HepG2 (cell line): ENCODE results near the gene UVSSA. TPM values are rescaled to one million over a fixed set of nuclear protein-coding genes. Genes with fewer than 3 reads are reported as not detected.

Source experiments
- ATAC-seq: fragments of 200-7000 bp; cut with Tn5 transposase; 3 replicates; pipeline ENCODE4 v1.9.1; 2020; ENCODE audit warnings: mild to moderate bottlenecking, moderate library complexity
- BruUV-seq: library from RNA; stranded (reverse); fragments of 400-500 nt; replicated peaks from 2 replicates; lab custom pipeline; 2021; lab: Mats Ljungman, UMichigan
- CTCF ChIA-PET: fragments of 300-600 bp; formaldehyde crosslinking; extraction: SDS; loops from one replicate; lab custom pipeline; 2021; ENCODE audit warnings: low total read pairs, inconsistent platforms, low intra/inter-chr PET ratio; lab: Yijun Ruan, JAX
- POLR2A ChIA-PET: fragments of 350-600 bp; sonication (Branson Sonifier 250); formaldehyde crosslinking; loops from one replicate; lab custom pipeline; 2020; ENCODE audit warnings: antibody characterized with exemption, inconsistent platforms; lab: Yijun Ruan, JAX
- DNase-seq: peaks from one replicate; pipeline ENCODE4 v3.0.0-alpha.2; 2015; ENCODE audit warnings: low spot score
- FAIRE-seq: peaks from 3 replicates; lab custom pipeline; 2011; peaks lifted over from hg19 to GRCh38; lab: Jason Lieb, UNC
- H2AFZ ChIP-seq: one replicate; pipeline ENCODE4 v1.6.1; 2011; ENCODE audit warnings: low read length, inconsistent platforms
- H3K27ac ChIP-seq: fragments of 300-600 bp; 3 replicates; pipeline ENCODE4 v1.8.0; 2011; ENCODE audit warnings: mixed run types, mild to moderate bottlenecking, mixed read lengths, low read length, inconsistent platforms; ENCODE audit not compliant: insufficient read depth; ENCODE audit errors: extremely low read length
- H3K27me3 ChIP-seq, 2 experiments: fragments of 200-600 bp in 1 of 2; 2 replicates in 1 of 2; 3 replicates in 1 of 2; pipeline versions ENCODE4 v1.6.0 to v1.8.0; 2011; ENCODE audit warnings: low read length in 2 of 2, mild to moderate bottlenecking in 2 of 2, moderate library complexity in 2 of 2, inconsistent platforms in 1 of 2; ENCODE audit not compliant: insufficient read depth in 2 of 2, control insufficient read depth in 1 of 2
- H3K36me3 ChIP-seq, 2 experiments: fragments of 200-600 bp in 1 of 2; replicated peaks in 1 of 2; 2 replicates in 1 of 2; 3 replicates in 1 of 2; pipeline versions ENCODE4 v1.5.1 to v1.8.0; 2011; ENCODE audit warnings: low read length in 2 of 2, inconsistent platforms in 1 of 2; ENCODE audit not compliant: insufficient read depth in 2 of 2, control insufficient read depth in 1 of 2
- H3K4me1 ChIP-seq: 2 replicates; pipeline ENCODE4 v1.5.1; 2012; ENCODE audit warnings: low read length, inconsistent platforms; ENCODE audit not compliant: insufficient read depth
- H3K4me2 ChIP-seq: 2 replicates; pipeline ENCODE4 v1.6.0; 2011; ENCODE audit warnings: low read depth, low read length, inconsistent platforms
- H3K4me3 ChIP-seq, 3 experiments: fragments of 200-600 bp in 1 of 3; sonication (generic), shearing (Covaris generic) in 1 of 3; replicated peaks in 1 of 3; 2 replicates each; pipeline ENCODE4 v1.5.1; 2011 to 2016; ENCODE audit warnings: low read length in 3 of 3, inconsistent platforms in 2 of 3, low read depth in 2 of 3, mild to moderate bottlenecking in 2 of 3, control low read depth in 1 of 3, mixed read lengths in 1 of 3; ENCODE audit not compliant: insufficient read depth in 1 of 3
- H3K79me2 ChIP-seq: one replicate; pipeline ENCODE4 v1.6.1; 2011; ENCODE audit warnings: low read length, inconsistent platforms; ENCODE audit not compliant: insufficient read depth
- H3K9ac ChIP-seq: 2 replicates; pipeline ENCODE4 v1.6.0; 2011; ENCODE audit warnings: mild to moderate bottlenecking, low read depth, low read length, inconsistent platforms; ENCODE audit not compliant: insufficient read depth
- H3K9me3 ChIP-seq: 2 replicates; pipeline ENCODE4 v1.5.1; 2012; ENCODE audit warnings: mild to moderate bottlenecking, low read length
- H4K20me1 ChIP-seq: 2 replicates; pipeline ENCODE4 v1.6.0; 2011; ENCODE audit warnings: inconsistent platforms, mild to moderate bottlenecking, low read length, moderate library complexity; ENCODE audit not compliant: insufficient read depth
- AHR ChIP-seq: IDR thresholded peaks from 2 replicates; pipeline ENCODE4 v1.6.1; 2018; ENCODE audit warnings: missing genetic modification reagents, missing compliant biosample characterization
- BCL6 ChIP-seq: IDR thresholded peaks from 2 replicates; pipeline ENCODE4 v1.6.1; 2016; ENCODE audit warnings: missing genetic modification reagents, missing compliant biosample characterization
- GTF3A ChIP-seq: sonication (generic); formaldehyde crosslinking; conservative IDR thresholded peaks from 2 replicates; pipeline ENCODE4 v1.4.0; 2020; ENCODE audit warnings: mild to moderate bottlenecking, missing genetic modification reagents
- IRF2 ChIP-seq: IDR thresholded peaks from 2 replicates; pipeline ENCODE4 v1.6.1; 2018; ENCODE audit warnings: missing genetic modification reagents, missing compliant biosample characterization
- LCORL ChIP-seq, 2 experiments: fragments of 450-650 bp in 1 of 2; sonication (generic) in 1 of 2; formaldehyde crosslinking in 1 of 2; IDR thresholded peaks; 2 replicates each; pipeline versions ENCODE4 v1.5.0 to v1.6.1; 2017 to 2020; ENCODE audit warnings: antibody characterized with exemption in 1 of 2, missing genetic modification reagents in 1 of 2
- NONO ChIP-seq, 2 experiments: fragments of 450-650 bp in 1 of 2; sonication (generic) in 1 of 2; formaldehyde crosslinking in 1 of 2; IDR thresholded peaks in 1 of 2; conservative IDR thresholded peaks in 1 of 2; 2 replicates each; pipeline versions ENCODE4 v1.6.1 to v1.8.0; 2017 to 2022; ENCODE audit warnings: mild to moderate bottlenecking in 1 of 2, missing genetic modification reagents in 1 of 2, moderate library complexity in 1 of 2
- PATZ1 ChIP-seq: sonication (generic); formaldehyde crosslinking; IDR thresholded peaks from 2 replicates; pipeline ENCODE4 v1.4.0; 2020; ENCODE audit warnings: missing genetic modification reagents
- SYNCRIP ChIP-seq: fragments of 200-400 bp; formaldehyde crosslinking; IDR thresholded peaks from 2 replicates; pipeline ENCODE4 v1.6.1; 2018; ENCODE audit warnings: mild to moderate bottlenecking, low read depth, low read length; ENCODE audit not compliant: insufficient read depth
- ZNF251 ChIP-seq: sonication (generic); formaldehyde crosslinking; IDR thresholded peaks from 2 replicates; pipeline ENCODE4 v1.9.0; 2021; ENCODE audit warnings: mild to moderate bottlenecking, missing genetic modification reagents
- ZNF280D ChIP-seq: sonication (generic); formaldehyde crosslinking; IDR thresholded peaks from 2 replicates; pipeline ENCODE4 v1.5.1; 2020; ENCODE audit warnings: mild to moderate bottlenecking, missing genetic modification reagents
- ZSCAN9 ChIP-seq: IDR thresholded peaks from 2 replicates; pipeline ENCODE4 v1.6.1; 2016; ENCODE audit warnings: borderline replicate concordance
- WGBS: methylation state at CpG from one replicate; pipeline ENCODE4 v1.1.6; 2017; ENCODE audit warnings: low lambda C conversion rate; 5-methylcytosine and 5-hydroxymethylcytosine counted together
- in situ Hi-C: cut with HindIII; loops from 2 replicates; pipeline ENCODE4 v1.10.0; 2017; ENCODE audit warnings: low pct_unique_long_range_greater_than_20kb; ENCODE audit not compliant: extremely low pct_ligation_motif_present
- intact Hi-C: fragments of 100-400 bp; cut with micrococcal nuclease; formaldehyde crosslinking; loops from one replicate; pipeline ENCODE4 v1.10.0; 2022; ENCODE audit not compliant: unreplicated experiment
- polyA plus RNA-seq, 8 experiments: library from polyadenylated mRNA; depleted of rRNA in 3 of 8; stranded (reverse) in 7 of 8; unstranded in 1 of 8; fragments of >200 nt; fragmentation: Illumina TruSeq in 4 of 8; extraction: Trizol in 4 of 8; gene quantifications; 2 replicates each; pipeline versions ENCODE4 v1.2.1 to v1.2.3, GENCODE V29; 2011 to 2016; ENCODE audit warnings: low read depth in 4 of 8, missing spikeins in 1 of 8, mixed read lengths in 1 of 8; ENCODE audit not compliant: insufficient read depth in 1 of 8
- total RNA-seq, 5 experiments: library from RNA; depleted of rRNA; stranded (reverse); fragments of >200 nt; fragmentation: Illumina TruSeq; extraction: Trizol; gene quantifications; 2 replicates each; pipeline ENCODE4 v1.2.3, GENCODE V29; 2016; ENCODE audit warnings: low read depth in 1 of 5
- TF ChIP-seq, protein P1 (sequence below): sonication (generic); formaldehyde crosslinking; conservative IDR thresholded peaks from 2 replicates; pipeline ENCODE4 v1.5.0; 2020; ENCODE audit warnings: missing genetic modification reagents
- TF ChIP-seq, protein P2 (sequence below): sonication (generic); formaldehyde crosslinking; IDR thresholded peaks from 2 replicates; pipeline ENCODE4 v1.5.1; 2020; ENCODE audit warnings: missing genetic modification reagents, mild to moderate bottlenecking, borderline replicate concordance

Gene UVSSA
- total and polyA plus RNA-seq, 2 of the 13 experiments (the other 11 are each of a cell fraction or from before 2014, with no cell fraction given): 4.6 to 8.4 TPM

DNA sequence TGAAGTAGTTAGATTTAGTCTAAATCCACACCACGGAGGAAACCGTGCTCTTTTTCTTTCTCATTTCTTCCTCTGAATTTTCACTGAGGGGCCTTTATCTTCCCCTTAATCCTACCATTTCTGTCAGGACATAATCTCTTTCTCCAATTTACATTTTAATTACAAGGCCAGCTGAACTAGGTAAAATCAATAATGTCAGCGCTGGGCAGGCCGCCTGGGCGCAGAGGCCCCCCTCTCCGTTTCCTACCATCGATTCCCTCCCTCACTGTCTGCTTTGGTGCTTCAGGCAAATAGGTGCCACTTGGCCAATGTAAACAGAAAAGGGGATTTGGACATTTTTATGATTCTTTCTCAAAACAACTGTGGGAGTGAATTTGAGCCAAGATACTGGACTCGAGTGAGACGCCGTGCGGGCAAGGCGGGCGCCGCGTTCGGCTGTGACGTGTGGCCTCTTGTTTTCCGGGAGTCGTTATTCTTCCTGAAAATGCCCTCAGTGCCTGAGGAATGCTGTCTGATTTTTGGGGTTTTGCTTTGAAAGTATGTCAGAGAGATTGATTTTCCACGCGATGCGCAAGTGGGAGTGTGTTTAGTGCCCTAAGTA, 22.6 kb downstream of the UVSSA start:
- ChIA-PET CTCF (no interaction called here), POLR2A (no interaction called here)
- no peak for DNase-seq
- Histone ChIP-seq H3K79me2 (no peaks in the 10 kb centered on the region), H3K36me3 (peaks cover 4 to 30% of the 10 kb centered on the region in 2 experiments; a peak in 4 of 5 replicates), H4K20me1 (no peaks in the 10 kb centered on the region), H3K4me3 (no peak overlapping the region), H3K9me3 (no peaks in the 10 kb centered on the region), H2AFZ (no peak overlapping the region), H3K9ac (no peak overlapping the region), H3K4me2 (no peak overlapping the region), H3K27ac (no peak overlapping the region), H3K27me3 (no peaks in the 10 kb centered on the region), H3K4me1 (no peaks in the 10 kb centered on the region)
- FAIRE-seq: no peak
- no peak for TF ChIP-seq ZNF251
- no peak for TF ChIP-seq GTF3A (CRISPR knock-in tag)
- no peak for TF ChIP-seq PATZ1
- TF ChIP-seq SYNCRIP: no peak
- no peak for TF ChIP-seq NONO (IDR thresholded peaks at IDR 0.05)
- no peak for TF ChIP-seq NONO (CRISPR knock-in tag; conservative IDR thresholded peaks at IDR 0.05)
- TF ChIP-seq AHR: no peak
- TF ChIP-seq IRF2 (CRISPR knock-in tag): no peak
- TF ChIP-seq, protein P1, sequence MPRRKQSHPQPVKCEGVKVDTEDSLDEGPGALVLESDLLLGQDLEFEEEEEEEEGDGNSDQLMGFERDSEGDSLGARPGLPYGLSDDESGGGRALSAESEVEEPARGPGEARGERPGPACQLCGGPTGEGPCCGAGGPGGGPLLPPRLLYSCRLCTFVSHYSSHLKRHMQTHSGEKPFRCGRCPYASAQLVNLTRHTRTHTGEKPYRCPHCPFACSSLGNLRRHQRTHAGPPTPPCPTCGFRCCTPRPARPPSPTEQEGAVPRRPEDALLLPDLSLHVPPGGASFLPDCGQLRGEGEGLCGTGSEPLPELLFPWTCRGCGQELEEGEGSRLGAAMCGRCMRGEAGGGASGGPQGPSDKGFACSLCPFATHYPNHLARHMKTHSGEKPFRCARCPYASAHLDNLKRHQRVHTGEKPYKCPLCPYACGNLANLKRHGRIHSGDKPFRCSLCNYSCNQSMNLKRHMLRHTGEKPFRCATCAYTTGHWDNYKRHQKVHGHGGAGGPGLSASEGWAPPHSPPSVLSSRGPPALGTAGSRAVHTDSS: no peak
- TF ChIP-seq, protein P2, sequence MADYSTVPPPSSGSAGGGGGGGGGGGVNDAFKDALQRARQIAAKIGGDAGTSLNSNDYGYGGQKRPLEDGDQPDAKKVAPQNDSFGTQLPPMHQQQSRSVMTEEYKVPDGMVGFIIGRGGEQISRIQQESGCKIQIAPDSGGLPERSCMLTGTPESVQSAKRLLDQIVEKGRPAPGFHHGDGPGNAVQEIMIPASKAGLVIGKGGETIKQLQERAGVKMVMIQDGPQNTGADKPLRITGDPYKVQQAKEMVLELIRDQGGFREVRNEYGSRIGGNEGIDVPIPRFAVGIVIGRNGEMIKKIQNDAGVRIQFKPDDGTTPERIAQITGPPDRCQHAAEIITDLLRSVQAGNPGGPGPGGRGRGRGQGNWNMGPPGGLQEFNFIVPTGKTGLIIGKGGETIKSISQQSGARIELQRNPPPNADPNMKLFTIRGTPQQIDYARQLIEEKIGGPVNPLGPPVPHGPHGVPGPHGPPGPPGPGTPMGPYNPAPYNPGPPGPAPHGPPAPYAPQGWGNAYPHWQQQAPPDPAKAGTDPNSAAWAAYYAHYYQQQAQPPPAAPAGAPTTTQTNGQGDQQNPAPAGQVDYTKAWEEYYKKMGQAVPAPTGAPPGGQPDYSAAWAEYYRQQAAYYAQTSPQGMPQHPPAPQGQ (CRISPR knock-in tag): no peak
- no peak for TF ChIP-seq ZNF280D (CRISPR knock-in tag)
- no peak for TF ChIP-seq ZSCAN9 (CRISPR knock-in tag)
- no peak for TF ChIP-seq LCORL (IDR thresholded peaks at IDR 0.05)
- no peak for TF ChIP-seq LCORL (CRISPR knock-in tag; IDR thresholded peaks at IDR 0.05)
- TF ChIP-seq BCL6 (CRISPR knock-in tag): no peak
- in situ Hi-C loops (no loop called here), intact Hi-C loops (no loop called here)
- no peak for ATAC-seq
- BruUV-seq: no TSS peak
- 97% methylated on average over 22 of the region's 22 CpGs for WGBS
